ENCODE results near the gene GRAMD1A. TPM values are rescaled to one million over a fixed set of nuclear protein-coding genes. Genes with fewer than 3 reads are reported as not detected.

Gene GRAMD1A
- polyA plus RNA-seq, 1 donor from 2014 or later = 19.0 TPM

GRCh38 chr19:35073516-35073915 lies 73.4 kb downstream of the GRAMD1A start:
- H3K4me2 ChIP-seq (ENCODE audit: low read length) = no peak overlapping the region
- no peaks in the 10 kb centered on the region for H3K36me3 ChIP-seq (ENCODE audit: insufficient read depth, low read length)
- TF ChIP-seq, protein P1, sequence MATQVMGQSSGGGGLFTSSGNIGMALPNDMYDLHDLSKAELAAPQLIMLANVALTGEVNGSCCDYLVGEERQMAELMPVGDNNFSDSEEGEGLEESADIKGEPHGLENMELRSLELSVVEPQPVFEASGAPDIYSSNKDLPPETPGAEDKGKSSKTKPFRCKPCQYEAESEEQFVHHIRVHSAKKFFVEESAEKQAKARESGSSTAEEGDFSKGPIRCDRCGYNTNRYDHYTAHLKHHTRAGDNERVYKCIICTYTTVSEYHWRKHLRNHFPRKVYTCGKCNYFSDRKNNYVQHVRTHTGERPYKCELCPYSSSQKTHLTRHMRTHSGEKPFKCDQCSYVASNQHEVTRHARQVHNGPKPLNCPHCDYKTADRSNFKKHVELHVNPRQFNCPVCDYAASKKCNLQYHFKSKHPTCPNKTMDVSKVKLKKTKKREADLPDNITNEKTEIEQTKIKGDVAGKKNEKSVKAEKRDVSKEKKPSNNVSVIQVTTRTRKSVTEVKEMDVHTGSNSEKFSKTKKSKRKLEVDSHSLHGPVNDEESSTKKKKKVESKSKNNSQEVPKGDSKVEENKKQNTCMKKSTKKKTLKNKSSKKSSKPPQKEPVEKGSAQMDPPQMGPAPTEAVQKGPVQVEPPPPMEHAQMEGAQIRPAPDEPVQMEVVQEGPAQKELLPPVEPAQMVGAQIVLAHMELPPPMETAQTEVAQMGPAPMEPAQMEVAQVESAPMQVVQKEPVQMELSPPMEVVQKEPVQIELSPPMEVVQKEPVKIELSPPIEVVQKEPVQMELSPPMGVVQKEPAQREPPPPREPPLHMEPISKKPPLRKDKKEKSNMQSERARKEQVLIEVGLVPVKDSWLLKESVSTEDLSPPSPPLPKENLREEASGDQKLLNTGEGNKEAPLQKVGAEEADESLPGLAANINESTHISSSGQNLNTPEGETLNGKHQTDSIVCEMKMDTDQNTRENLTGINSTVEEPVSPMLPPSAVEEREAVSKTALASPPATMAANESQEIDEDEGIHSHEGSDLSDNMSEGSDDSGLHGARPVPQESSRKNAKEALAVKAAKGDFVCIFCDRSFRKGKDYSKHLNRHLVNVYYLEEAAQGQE (IDR thresholded peaks at IDR 0.05; ENCODE audit: borderline replicate concordance) = no peak
- no peak for TF ChIP-seq CTCF (IDR thresholded peaks at IDR 0.05; ENCODE audit: poor library complexity, severe bottlenecking)
- TF ChIP-seq POLR2AphosphoS5 (IDR thresholded peaks at IDR 0.05) = no peak
- TF ChIP-seq RAD21 (conservative IDR thresholded peaks at IDR 0.05) = no peak
- TF ChIP-seq MXI1 (conservative IDR thresholded peaks at IDR 0.05; ENCODE audit: poor library complexity, severe bottlenecking) = no peak
- TF ChIP-seq SMC3 (conservative IDR thresholded peaks at IDR 0.05; ENCODE audit: poor library complexity) = no peak
- no peak for TF ChIP-seq TAF1 (IDR thresholded peaks at IDR 0.05; ENCODE audit: low read depth)
- TF ChIP-seq EP300 (conservative IDR thresholded peaks at IDR 0.05; ENCODE audit: poor library complexity, severe bottlenecking) = no peak
- TF ChIP-seq EZH2 (IDR thresholded peaks at IDR 0.05; ENCODE audit: borderline replicate concordance, insufficient read depth, low read length, poor library complexity, severe bottlenecking) = no peak
- H3K9me3 ChIP-seq (ENCODE audit: low read length) = no peaks in the 10 kb centered on the region
- no peaks in the 10 kb centered on the region for H3F3A ChIP-seq (ENCODE audit: insufficient read depth, low read length, poor library complexity, severe bottlenecking)
- H3K27me3 ChIP-seq (ENCODE audit: insufficient read depth, low read depth, low read length) = no peaks in the 10 kb centered on the region
- H3K79me2 ChIP-seq (replicated peaks; ENCODE audit: insufficient read depth, low read length) = no peaks in the 10 kb centered on the region
- no peaks in the 10 kb centered on the region for H3K9me2 ChIP-seq (ENCODE audit: insufficient read depth, low read length)
- no peaks in the 10 kb centered on the region for H4K20me1 ChIP-seq (ENCODE audit: insufficient read depth)
- no peak overlapping the region for H3K4me3 ChIP-seq (ENCODE audit: low read length)
- H3K9ac ChIP-seq (ENCODE audit: low read length) = no peak overlapping the region
- H3K27ac ChIP-seq (ENCODE audit: low read length) = no peak overlapping the region
- H2AFZ ChIP-seq (ENCODE audit: low read depth, low read length) = no peak overlapping the region

DNA sequence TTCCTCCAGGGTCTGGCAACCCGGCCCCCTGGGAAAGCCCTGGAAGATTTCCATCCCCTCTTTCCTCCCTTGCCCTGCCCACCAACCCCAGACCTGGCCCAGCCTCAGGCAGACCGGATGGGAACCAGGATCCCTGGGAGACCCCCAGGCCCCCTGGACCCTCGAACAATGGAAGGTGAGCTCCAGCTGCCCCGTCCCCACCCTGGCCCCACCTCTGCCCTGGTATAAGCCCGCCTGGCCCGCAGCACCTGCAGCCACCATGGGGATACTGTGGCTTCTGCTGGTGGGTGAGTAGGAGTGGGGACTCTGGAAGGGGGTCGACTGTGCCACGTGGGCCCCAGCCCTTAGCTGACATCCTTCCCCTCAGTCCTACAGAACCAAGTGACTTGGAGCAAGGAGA lies 73.8 kb downstream of the GRAMD1A start:
- Histone ChIP-seq H3K4me3 (ENCODE audit: low read length) (no peak overlapping the region), H3K27ac (ENCODE audit: low read length) (no peak overlapping the region), H3K4me2 (ENCODE audit: low read length) (no peak overlapping the region), H3K79me2 (replicated peaks; ENCODE audit: insufficient read depth, low read length) (no peaks in the 10 kb centered on the region), H3F3A (ENCODE audit: insufficient read depth, low read length, poor library complexity, severe bottlenecking) (no peaks in the 10 kb centered on the region), H3K27me3 (ENCODE audit: insufficient read depth, low read depth, low read length) (no peaks in the 10 kb centered on the region), H2AFZ (ENCODE audit: low read depth, low read length) (no peak overlapping the region), H3K9ac (ENCODE audit: low read length) (no peak overlapping the region), H3K9me3 (ENCODE audit: low read length) (no peaks in the 10 kb centered on the region), H3K36me3 (ENCODE audit: insufficient read depth, low read length) (no peaks in the 10 kb centered on the region), H4K20me1 (ENCODE audit: insufficient read depth) (no peaks in the 10 kb centered on the region), H3K9me2 (ENCODE audit: insufficient read depth, low read length) (no peaks in the 10 kb centered on the region)
- TF ChIP-seq EZH2 (IDR thresholded peaks at IDR 0.05; ENCODE audit: borderline replicate concordance, insufficient read depth, low read length, poor library complexity, severe bottlenecking) = no peak
- no peak for TF ChIP-seq POLR2AphosphoS5 (IDR thresholded peaks at IDR 0.05)

Measured in neural cell (in vitro differentiated cells).